ENCODE results near the gene B4GALNT2. TPM values are rescaled to one million over a fixed set of nuclear protein-coding genes. Genes with fewer than 3 reads are reported as not detected.
"Not testable (repeated sequence)": the region's sequence is repeated elsewhere in the genome, so short reads cannot be mapped to it uniquely, and the experiment has no call there.

B4GALNT2 gene
- total RNA-seq, 1 donor from 2014 or later: 0.23 TPM

DNA sequence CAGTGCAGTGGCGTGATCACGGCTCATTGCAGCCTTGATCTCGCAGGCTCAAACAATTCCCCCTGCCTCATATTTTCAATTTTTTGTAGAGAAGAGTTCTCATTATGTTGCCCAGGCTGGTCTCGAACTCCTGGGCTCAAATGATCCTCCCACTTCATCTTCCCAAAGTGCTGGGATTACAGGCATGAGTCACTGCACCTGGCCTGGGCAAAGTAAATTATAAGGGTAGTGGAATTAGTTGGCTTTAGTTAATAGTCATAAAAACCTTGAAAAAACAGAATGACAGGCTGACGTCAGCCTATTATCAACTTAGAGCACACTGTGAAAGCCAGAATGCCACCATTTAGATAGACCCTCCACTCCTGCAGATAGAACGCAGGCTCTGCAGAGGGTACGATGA, 43.5 kb upstream of the B4GALNT2 start:
- peaks cover 10% of the 10 kb centered on the region for H3K27me3 ChIP-seq
- TF ChIP-seq, protein P1, sequence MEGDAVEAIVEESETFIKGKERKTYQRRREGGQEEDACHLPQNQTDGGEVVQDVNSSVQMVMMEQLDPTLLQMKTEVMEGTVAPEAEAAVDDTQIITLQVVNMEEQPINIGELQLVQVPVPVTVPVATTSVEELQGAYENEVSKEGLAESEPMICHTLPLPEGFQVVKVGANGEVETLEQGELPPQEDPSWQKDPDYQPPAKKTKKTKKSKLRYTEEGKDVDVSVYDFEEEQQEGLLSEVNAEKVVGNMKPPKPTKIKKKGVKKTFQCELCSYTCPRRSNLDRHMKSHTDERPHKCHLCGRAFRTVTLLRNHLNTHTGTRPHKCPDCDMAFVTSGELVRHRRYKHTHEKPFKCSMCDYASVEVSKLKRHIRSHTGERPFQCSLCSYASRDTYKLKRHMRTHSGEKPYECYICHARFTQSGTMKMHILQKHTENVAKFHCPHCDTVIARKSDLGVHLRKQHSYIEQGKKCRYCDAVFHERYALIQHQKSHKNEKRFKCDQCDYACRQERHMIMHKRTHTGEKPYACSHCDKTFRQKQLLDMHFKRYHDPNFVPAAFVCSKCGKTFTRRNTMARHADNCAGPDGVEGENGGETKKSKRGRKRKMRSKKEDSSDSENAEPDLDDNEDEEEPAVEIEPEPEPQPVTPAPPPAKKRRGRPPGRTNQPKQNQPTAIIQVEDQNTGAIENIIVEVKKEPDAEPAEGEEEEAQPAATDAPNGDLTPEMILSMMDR (IDR thresholded peaks at IDR 0.05): no peak
- intact Hi-C loops (cut with DNase I): no loop called here
- no peaks in the 10 kb centered on the region for H3K4me1 ChIP-seq
- no peak overlapping the region for H3K4me3 ChIP-seq
- H3K36me3 ChIP-seq: no peaks in the 10 kb centered on the region
- DNase-seq (no peak), ATAC-seq (no peak)
- no peak overlapping the region for H3K27ac ChIP-seq
- H3K9me3 ChIP-seq: no peaks in the 10 kb centered on the region

DNA sequence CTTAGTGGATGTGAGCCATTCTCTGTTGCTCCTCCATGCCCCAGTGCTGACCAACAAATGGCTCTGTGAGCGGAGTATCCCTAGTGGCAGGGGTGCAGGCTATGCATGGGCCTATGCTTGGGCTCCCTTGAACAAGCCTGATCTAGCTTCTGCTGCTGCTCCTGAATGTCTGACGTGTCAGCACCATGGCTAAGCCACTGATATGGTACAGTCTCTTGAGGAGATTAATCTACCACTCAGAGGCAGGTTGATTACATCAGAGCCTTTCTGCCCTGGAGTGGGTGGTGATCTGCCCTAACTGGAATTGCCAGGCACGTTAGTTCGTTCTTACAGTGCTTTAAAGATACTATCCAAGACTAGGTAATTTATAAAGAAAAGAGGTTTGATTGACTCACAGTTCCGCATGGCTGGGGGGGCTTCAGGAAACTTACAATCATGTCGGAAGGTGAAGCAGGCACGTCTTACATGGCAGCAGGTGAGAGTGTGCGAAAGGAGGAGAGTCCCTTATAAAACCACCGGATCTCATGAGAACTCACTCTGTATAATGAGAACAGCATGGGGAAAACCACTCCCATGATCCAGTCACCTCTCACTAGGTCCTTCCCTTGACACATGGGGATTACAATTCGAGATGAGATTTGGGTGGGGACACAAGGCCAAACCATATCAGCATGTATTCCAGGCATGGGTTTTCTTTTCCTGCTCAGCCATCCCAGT, 41.5 kb upstream of the B4GALNT2 start:
- H3K9me3 ChIP-seq: no peaks in the 10 kb centered on the region
- no peaks in the 10 kb centered on the region for H3K36me3 ChIP-seq
- no peak for DNase-seq
- intact Hi-C loops (cut with DNase I): no loop called here
- H3K27me3 ChIP-seq: peaks cover 5% of the 10 kb centered on the region
- no peak overlapping the region for H3K4me3 ChIP-seq
- no peak overlapping the region for H3K27ac ChIP-seq
- H3K4me1 ChIP-seq: no peaks in the 10 kb centered on the region
- TF ChIP-seq, protein P1 (IDR thresholded peaks at IDR 0.05): no peak
- ATAC-seq: no peak

DNA sequence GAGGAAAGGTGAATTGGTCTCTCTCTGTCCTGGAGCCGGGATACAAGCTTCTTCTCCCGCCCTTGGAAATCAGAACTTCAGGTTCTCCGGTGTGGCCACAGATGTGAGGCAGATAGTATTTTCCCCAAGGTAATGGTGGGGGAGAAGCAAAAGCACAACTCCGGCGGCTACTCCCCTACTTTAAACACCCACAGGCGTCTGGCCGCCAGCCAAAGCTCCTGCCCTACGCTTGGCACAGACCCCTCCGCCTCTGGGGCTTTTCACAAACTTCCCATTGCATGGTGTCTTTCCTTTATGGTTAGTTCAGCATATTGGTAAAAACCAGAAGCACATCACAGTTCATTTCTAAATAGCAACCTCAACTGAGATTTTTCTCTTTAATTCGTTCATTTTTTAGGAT, 39.4 kb upstream of the B4GALNT2 start:
- no peak for DNase-seq
- intact Hi-C loops (cut with DNase I): no loop called here
- Histone ChIP-seq H3K36me3 (no peaks in the 10 kb centered on the region), H3K9me3 (no peaks in the 10 kb centered on the region), H3K27ac (no peak overlapping the region), H3K4me3 (no peak overlapping the region), H3K4me1 (no peaks in the 10 kb centered on the region), H3K27me3 (no peaks in the 10 kb centered on the region)
- ATAC-seq: no peak
- TF ChIP-seq, protein P1 (IDR thresholded peaks at IDR 0.05): no peak

DNA sequence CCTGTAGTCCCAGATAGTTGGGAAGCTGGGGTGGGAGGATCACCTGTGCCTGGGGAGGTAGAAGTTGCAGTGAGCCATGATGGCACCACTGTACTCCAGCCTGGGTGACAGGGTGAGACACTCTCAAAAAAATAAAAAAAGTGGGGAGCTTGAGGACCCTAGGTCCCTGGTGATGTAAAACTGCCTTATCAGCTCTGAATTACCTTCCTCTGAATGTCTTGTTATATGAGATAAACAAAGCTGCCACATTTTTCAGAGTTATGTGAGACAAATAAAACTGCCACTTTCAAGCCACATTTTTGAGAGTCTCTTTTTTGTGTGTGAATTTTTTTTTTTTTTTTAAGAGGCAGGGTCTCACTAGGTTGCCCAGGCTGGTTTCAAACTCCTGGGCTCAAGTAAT, 32.0 kb upstream of the B4GALNT2 start:
- Histone ChIP-seq H3K4me3 (no peak overlapping the region), H3K36me3 (no peaks in the 10 kb centered on the region), H3K4me1 (no peaks in the 10 kb centered on the region), H3K27me3 (no peaks in the 10 kb centered on the region), H3K9me3 (no peaks in the 10 kb centered on the region), H3K27ac (no peak overlapping the region)
- TF ChIP-seq, protein P1 (IDR thresholded peaks at IDR 0.05): no peak
- intact Hi-C loops (cut with DNase I): no loop called here
- no peak for ATAC-seq
- no peak for DNase-seq

DNA sequence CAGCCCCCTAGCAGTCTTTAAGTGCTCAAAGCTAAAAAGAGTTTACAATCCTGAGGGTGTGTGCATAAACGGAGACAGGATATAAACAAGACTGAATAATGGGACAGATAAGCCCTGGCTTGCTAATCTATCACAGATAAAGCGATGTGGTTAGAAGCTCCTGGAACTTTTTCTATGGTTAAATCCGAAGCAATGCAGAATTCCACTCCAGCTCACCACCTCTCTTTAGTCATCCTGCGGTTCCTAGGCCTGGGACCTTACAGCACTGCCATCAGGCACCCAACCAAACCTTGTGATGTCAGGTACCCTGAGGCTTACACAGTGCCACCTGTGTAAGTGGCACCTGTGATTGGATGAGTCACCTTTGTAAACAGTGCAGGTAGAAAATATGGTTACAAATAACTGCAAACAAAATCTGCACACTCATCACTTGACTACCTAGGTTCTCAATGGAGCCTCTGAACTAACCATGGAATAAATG, 31.5 kb upstream of the B4GALNT2 start:
- TF ChIP-seq, protein P1 (IDR thresholded peaks at IDR 0.05): no peak
- no peaks in the 10 kb centered on the region for H3K4me1 ChIP-seq
- DNase-seq (no peak), ATAC-seq (peak; percentile 73)
- no peak overlapping the region for H3K27ac ChIP-seq
- no peaks in the 10 kb centered on the region for H3K36me3 ChIP-seq
- no peaks in the 10 kb centered on the region for H3K9me3 ChIP-seq
- H3K4me3 ChIP-seq: no peak overlapping the region
- intact Hi-C loops (cut with DNase I): no loop called here
- H3K27me3 ChIP-seq: no peaks in the 10 kb centered on the region

DNA sequence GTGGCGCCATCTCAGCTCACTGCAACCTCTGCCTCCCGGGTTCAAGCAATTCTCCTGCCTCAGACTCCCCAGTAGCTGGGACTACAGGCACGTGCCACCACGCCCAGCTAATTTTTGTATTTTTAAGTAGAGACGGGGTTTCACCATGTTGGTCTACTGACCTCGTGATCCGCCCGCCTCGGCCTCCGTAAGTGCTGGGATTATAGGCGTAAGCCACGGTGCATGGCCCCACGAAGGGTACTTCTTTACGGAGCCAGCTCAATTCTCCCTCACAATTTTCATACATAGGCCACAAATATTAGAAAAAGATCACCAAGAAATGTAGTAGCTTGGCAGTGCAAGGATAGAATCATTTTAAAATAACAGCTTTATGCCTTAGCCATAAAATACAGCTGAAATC, 29.2 kb upstream of the B4GALNT2 start:
- DNase-seq; H3K9me3 ChIP-seq; H3K4me3 ChIP-seq; H3K27me3 ChIP-seq; H3K27ac ChIP-seq; ATAC-seq; intact Hi-C loops (cut with DNase I); H3K4me1 ChIP-seq; H3K36me3 ChIP-seq: not testable (repeated sequence)

Data from upper lobe of right lung (tissue), 1 donor.